BLaER1 treated with 17β-estradiol and CSF1 and Interleukin-3, amounts not matched to agents 10 nM and 100 nM (cell line): Measurements from ENCODE around the gene CENPQ.
A peak's percentile ranks its signal among the peaks of the same experiment; 100 is the strongest.
"Not testable (repeated sequence)": the region's sequence is repeated elsewhere in the genome, so short reads cannot be mapped to it uniquely, and the experiment has no call there.

Experiments
- H3K27ac ChIP-seq, 11 experiments: shearing (Covaris generic); formaldehyde crosslinking; 2 replicates each; pipeline ENCODE4 v1.8.1; 2022
- H3K27me3 ChIP-seq, 11 experiments: shearing (Covaris generic); formaldehyde crosslinking; 2 replicates each; pipeline ENCODE4 v1.8.1; 2022
- H3K36me3 ChIP-seq, 11 experiments: shearing (Covaris generic); formaldehyde crosslinking; 2 replicates each; pipeline ENCODE4 v1.8.1; 2022
- H3K4me1 ChIP-seq, 10 experiments: shearing (Covaris generic); formaldehyde crosslinking; 2 replicates each; pipeline ENCODE4 v1.8.1; 2022
- H3K4me2 ChIP-seq, 11 experiments: shearing (Covaris generic); formaldehyde crosslinking; 2 replicates each; pipeline ENCODE4 v1.8.1; 2022
- H3K4me3 ChIP-seq, 10 experiments: shearing (Covaris generic); formaldehyde crosslinking; 2 replicates each; pipeline ENCODE4 v1.8.1; 2022
- H3K9ac ChIP-seq, 11 experiments: shearing (Covaris generic); formaldehyde crosslinking; 2 replicates each; pipeline ENCODE4 v1.8.1; 2022
- H3K9me3 ChIP-seq, 11 experiments: shearing (Covaris generic); formaldehyde crosslinking; replicated peaks in 1 of 11; 2 replicates each; pipeline ENCODE4 v1.8.1; 2022
- H4K20me1 ChIP-seq, 11 experiments: shearing (Covaris generic); formaldehyde crosslinking; 2 replicates each; pipeline ENCODE4 v1.8.1; 2022
- Cebpa-rat ChIP-seq, 11 experiments: shearing (Covaris generic); IDR thresholded peaks; 2 replicates each; pipeline ENCODE4 v1.8.1; 2022

CENPQ gene

GRCh38 chr6:49462071-49462470, 1.1 kb upstream of the CENPQ start:
- no peaks in the 10 kb centered on the region for H3K9me3 ChIP-seq
- no peak for TF ChIP-seq Cebpa-rat (IDR thresholded peaks at IDR 0.05)
- H3K36me3 ChIP-seq = peaks cover 5 to 25% (median 14%) of the 10 kb centered on the region in 11 experiments; a peak in 18 of 22 replicates
- peak overlapping the region; percentile 73 to 97 (median 89) for H3K4me2 ChIP-seq
- H3K27me3 ChIP-seq = no peaks in the 10 kb centered on the region
- peak overlapping the region in 8 of 11 experiments; percentile 80 to 92 (median 86); a peak in 14 of 22 replicates for H3K27ac ChIP-seq
- H3K9ac ChIP-seq = peak overlapping the region; percentile 81 to 92 (median 87); a peak in 21 of 22 replicates
- peaks cover 37 to 55% (median 42%) of the 10 kb centered on the region in 10 experiments for H3K4me1 ChIP-seq
- peak overlapping the region; percentile 66 to 96 (median 86) for H3K4me3 ChIP-seq
- no peaks in the 10 kb centered on the region; a peak in 1 of 22 replicates for H4K20me1 ChIP-seq

DNA sequence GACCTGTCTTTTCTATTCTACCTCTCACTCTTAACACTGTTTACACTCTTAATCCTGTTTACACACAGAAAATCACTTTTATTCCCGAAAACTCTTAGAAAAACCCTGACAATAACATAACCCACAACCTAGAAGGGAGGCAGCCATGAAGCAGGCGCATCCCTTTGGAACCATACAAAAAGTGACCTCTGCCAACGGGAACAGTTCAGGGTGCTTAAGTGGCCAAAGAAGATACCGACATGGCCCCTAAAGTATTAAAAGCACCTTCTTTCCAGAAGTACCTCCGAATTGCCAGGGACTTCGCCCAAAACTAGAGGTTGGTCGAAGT, 607 bp upstream of the CENPQ start:
- Histone ChIP-seq H3K9ac (peak overlapping the region; percentile 81 to 92 (median 87)), H3K27ac (peak overlapping the region; percentile 68 to 92 (median 84)), H3K9me3 (no peaks in the 10 kb centered on the region), H3K4me2 (peak overlapping the region; percentile 73 to 97 (median 89)), H3K27me3 (no peaks in the 10 kb centered on the region), H3K4me1 (peaks cover 37 to 55% (median 42%) of the 10 kb centered on the region in 10 experiments), H3K4me3 (peak overlapping the region; percentile 66 to 96 (median 86)), H4K20me1 (no peaks in the 10 kb centered on the region; a peak in 1 of 22 replicates), H3K36me3 (peaks cover 3 to 20% (median 11%) of the 10 kb centered on the region in 11 experiments; a peak in 15 of 22 replicates)
- no peak for TF ChIP-seq Cebpa-rat (IDR thresholded peaks at IDR 0.05)

- H4K20me1 ChIP-seq = peaks cover 0 to 6% (median 0%) of the 10 kb centered on the region in 11 experiments; a peak in 3 of 22 replicates
- H3K36me3 ChIP-seq = peaks cover 0 to 19% (median 7%) of the 10 kb centered on the region in 11 experiments; a peak in 13 of 22 replicates
- no peaks in the 10 kb centered on the region for H3K9me3 ChIP-seq
- peaks cover 37 to 55% (median 42%) of the 10 kb centered on the region in 10 experiments for H3K4me1 ChIP-seq
- no peaks in the 10 kb centered on the region for H3K27me3 ChIP-seq
- peak overlapping the region; percentile 73 to 95 (median 90) for H3K4me2 ChIP-seq
- H3K27ac ChIP-seq = peak overlapping the region; percentile 68 to 92 (median 84); a peak in 21 of 22 replicates
- peak overlapping the region; percentile 81 to 92 (median 87) for H3K9ac ChIP-seq
- TF ChIP-seq Cebpa-rat (IDR thresholded peaks at IDR 0.05) = no peak
- H3K4me3 ChIP-seq = peak overlapping the region; percentile 66 to 96 (median 86)
These were observed 420 bp downstream of the CENPQ start for GRCh38 chr6:49463612-49463967.

DNA sequence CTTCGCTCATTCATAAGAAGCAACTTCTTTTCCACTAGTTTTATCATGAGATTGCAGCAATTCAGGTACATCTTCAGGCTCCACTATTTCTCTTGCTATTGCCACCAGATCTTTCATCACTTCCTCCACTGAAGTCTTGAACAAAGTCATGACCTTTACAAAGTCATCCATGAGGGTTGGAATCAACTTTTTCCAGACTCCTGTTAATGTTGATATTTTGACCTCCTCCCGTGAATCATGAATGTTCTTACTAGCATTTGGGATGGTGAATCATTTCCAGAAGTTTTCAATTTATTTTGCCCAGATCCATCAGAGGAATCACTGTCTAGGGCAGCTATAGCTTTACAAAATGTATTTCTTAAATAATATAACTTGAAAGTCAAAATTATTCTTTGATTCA, 1.5 kb downstream of the CENPQ start:
- Histone ChIP-seq H4K20me1 (peaks cover 0 to 7% (median 0%) of the 10 kb centered on the region in 11 experiments; a peak in 2 of 22 replicates), H3K4me2 (peak overlapping the region; percentile 73 to 95 (median 90); a peak in 21 of 22 replicates), H3K9ac (no peak overlapping the region), H3K36me3 (peaks cover 0 to 12% (median 0%) of the 10 kb centered on the region in 11 experiments; a peak in 6 of 22 replicates), H3K4me3 (peak overlapping the region in 8 of 10 experiments; percentile 78 to 96 (median 86); a peak in 9 of 20 replicates), H3K27ac (peak overlapping the region in 2 of 11 experiments; percentile 86 to 92; a peak in 2 of 22 replicates), H3K27me3 (no peaks in the 10 kb centered on the region), H3K4me1 (peaks cover 36 to 47% (median 41%) of the 10 kb centered on the region in 10 experiments), H3K9me3 (no peaks in the 10 kb centered on the region)
- no peak for TF ChIP-seq Cebpa-rat (IDR thresholded peaks at IDR 0.05)

- no peak for TF ChIP-seq Cebpa-rat (IDR thresholded peaks at IDR 0.05)
- Histone ChIP-seq H3K27ac (no peak overlapping the region), H3K9ac (no peak overlapping the region), H4K20me1 (peaks cover 0 to 7% (median 0%) of the 10 kb centered on the region in 11 experiments; a peak in 2 of 22 replicates), H3K4me3 (no peak overlapping the region), H3K4me2 (no peak overlapping the region), H3K9me3 (no peaks in the 10 kb centered on the region), H3K36me3 (peaks cover 16 to 40% (median 27%) of the 10 kb centered on the region in 11 experiments; a peak in 21 of 22 replicates), H3K27me3 (no peaks in the 10 kb centered on the region), H3K4me1 (peaks cover 21 to 26% (median 24%) of the 10 kb centered on the region in 10 experiments)
These were observed 4.9 kb downstream of the CENPQ start for GRCh38 chr6:49468042-49468441.

GRCh38 chr6:49476564-49476963, 13.4 kb downstream of the CENPQ start:
- H3K4me3 ChIP-seq, H4K20me1 ChIP-seq, H3K27me3 ChIP-seq, H3K9ac ChIP-seq, H3K4me1 ChIP-seq, H3K4me2 ChIP-seq, H3K27ac ChIP-seq: not testable (repeated sequence)
- Histone ChIP-seq H3K9me3 (peaks cover 0 to 15% (median 5%) of the 10 kb centered on the region in 11 experiments; a peak in 15 of 22 replicates), H3K36me3 (peaks cover 35 to 69% (median 55%) of the 10 kb centered on the region in 11 experiments)

DNA sequence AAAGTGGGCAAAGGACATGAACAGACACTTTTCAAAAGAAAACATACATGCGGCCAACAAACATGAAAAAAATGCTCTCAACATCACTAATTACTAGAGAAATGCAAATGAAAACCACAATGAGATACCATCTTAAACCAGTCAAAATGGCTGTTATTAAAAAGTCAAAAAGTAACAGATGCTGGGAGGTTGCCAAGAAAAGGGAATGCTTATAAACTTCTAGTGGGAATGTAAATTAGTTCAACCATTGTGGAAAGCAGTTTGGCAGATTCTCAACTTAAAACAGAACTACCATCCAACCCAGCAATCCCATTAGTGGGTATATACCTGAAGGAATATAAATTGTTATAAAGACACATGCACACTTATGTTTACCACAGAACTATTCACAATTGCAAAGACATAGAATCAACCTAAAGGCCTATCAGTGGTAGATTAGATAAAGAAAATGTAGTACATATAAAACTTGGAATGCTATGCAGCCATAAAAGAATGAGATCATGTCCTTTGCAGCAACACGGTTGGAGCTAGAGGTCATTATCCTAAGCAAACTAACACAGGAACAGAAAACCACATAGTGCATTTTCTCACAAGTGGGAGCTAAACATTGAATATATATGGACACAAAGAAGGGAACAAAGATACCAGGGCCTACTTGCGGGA, 16.3 kb downstream of the CENPQ start:
- Histone ChIP-seq H3K9me3 (peaks cover 0 to 26% (median 16%) of the 10 kb centered on the region in 11 experiments; a peak in 16 of 22 replicates), H3K4me1 (no peaks in the 10 kb centered on the region), H3K4me3 (no peak overlapping the region), H3K9ac (no peak overlapping the region), H3K4me2 (no peak overlapping the region), H4K20me1 (no peaks in the 10 kb centered on the region), H3K27me3 (no peaks in the 10 kb centered on the region), H3K27ac (no peak overlapping the region), H3K36me3 (peaks cover 16 to 56% (median 47%) of the 10 kb centered on the region in 11 experiments)
- no peak for TF ChIP-seq Cebpa-rat (IDR thresholded peaks at IDR 0.05)

DNA sequence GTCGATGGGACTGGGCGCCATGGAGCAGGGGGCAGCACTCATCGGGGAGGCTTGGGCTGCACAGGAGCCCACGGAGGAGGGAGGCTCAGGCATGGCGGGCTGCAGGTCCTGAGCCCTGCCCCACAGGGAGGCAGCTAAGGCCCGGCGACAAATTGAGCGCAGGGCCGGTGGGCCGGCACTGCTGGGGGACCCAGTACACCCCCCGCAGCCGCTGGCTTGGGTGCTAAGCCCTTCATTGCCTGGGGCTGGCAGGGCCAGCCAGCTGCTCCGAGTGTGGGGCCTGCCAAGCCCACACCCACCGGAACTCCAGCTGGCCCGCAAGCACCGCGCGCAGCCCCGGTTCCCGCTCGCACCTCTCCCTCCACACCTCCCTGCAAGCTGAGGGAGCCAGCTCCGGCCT, 18.7 kb downstream of the CENPQ start:
- H3K27ac ChIP-seq, H3K4me2 ChIP-seq, H3K4me1 ChIP-seq, H3K27me3 ChIP-seq, H3K9ac ChIP-seq, H4K20me1 ChIP-seq, H3K4me3 ChIP-seq: not testable (repeated sequence)
- Histone ChIP-seq H3K36me3 (peaks cover 16 to 75% (median 59%) of the 10 kb centered on the region in 11 experiments), H3K9me3 (peaks cover 0 to 26% (median 16%) of the 10 kb centered on the region in 11 experiments; a peak in 16 of 22 replicates)

- not testable (repeated sequence) for H3K27me3 ChIP-seq, H3K4me1 ChIP-seq, H3K9ac ChIP-seq, H3K27ac ChIP-seq, H4K20me1 ChIP-seq, H3K4me3 ChIP-seq, H3K4me2 ChIP-seq
- Histone ChIP-seq H3K9me3 (peaks cover 0 to 26% (median 16%) of the 10 kb centered on the region in 11 experiments; a peak in 16 of 22 replicates), H3K36me3 (peaks cover 21 to 79% (median 59%) of the 10 kb centered on the region in 11 experiments)
These were observed 20.2 kb downstream of the CENPQ start for GRCh38 chr6:49483380-49483779.
